K562 (cell line): Measurements from ENCODE around the gene DDHD1.

ENCODE experiments used
- MAFK ChIP-seq: IDR thresholded peaks from 2 replicates; pipeline ENCODE4 v1.6.1; 2011; ENCODE audit warnings: low read length, improper control_type of control experiment
- ZC3H4 ChIP-seq: sonication (generic); formaldehyde crosslinking; IDR thresholded peaks from 2 replicates; pipeline ENCODE4 v1.9.0; 2021; ENCODE audit warnings: missing genetic modification reagents, borderline replicate concordance

- TF ChIP-seq ZC3H4 (CRISPR knock-in tag) (no peak), MAFK (no peak)
Measured at GRCh38 chr14:53180272-53181221, 27.4 kb upstream of the DDHD1 start.
